Measurements from ENCODE around the gene HS6ST3.

DNA sequence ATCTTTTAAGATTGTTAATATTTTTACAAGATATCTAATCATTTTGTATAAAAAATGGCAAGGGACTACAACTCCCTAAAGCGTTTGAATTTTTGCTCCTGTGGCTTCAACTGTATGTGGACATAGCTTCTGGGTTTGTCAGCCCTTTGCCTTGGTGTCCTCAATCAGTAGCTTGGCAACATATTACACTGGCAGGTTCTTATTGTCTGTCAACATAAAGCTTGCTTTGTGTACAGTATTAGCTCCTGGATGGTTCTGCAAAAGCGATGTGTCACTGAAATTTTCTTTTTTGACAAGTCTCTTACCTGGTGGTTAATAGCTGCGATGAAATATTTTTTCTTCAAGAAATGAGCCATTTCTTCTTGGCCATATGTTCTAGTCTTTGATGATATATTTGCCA lies 190.0 kb downstream of the HS6ST3 start:
- TF ChIP-seq, protein P1, sequence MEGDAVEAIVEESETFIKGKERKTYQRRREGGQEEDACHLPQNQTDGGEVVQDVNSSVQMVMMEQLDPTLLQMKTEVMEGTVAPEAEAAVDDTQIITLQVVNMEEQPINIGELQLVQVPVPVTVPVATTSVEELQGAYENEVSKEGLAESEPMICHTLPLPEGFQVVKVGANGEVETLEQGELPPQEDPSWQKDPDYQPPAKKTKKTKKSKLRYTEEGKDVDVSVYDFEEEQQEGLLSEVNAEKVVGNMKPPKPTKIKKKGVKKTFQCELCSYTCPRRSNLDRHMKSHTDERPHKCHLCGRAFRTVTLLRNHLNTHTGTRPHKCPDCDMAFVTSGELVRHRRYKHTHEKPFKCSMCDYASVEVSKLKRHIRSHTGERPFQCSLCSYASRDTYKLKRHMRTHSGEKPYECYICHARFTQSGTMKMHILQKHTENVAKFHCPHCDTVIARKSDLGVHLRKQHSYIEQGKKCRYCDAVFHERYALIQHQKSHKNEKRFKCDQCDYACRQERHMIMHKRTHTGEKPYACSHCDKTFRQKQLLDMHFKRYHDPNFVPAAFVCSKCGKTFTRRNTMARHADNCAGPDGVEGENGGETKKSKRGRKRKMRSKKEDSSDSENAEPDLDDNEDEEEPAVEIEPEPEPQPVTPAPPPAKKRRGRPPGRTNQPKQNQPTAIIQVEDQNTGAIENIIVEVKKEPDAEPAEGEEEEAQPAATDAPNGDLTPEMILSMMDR (IDR thresholded peaks at IDR 0.05; ENCODE audit: low read depth, low read length, poor library complexity, severe bottlenecking): no peak
- TF ChIP-seq EZH2phosphoT487 (IDR thresholded peaks at IDR 0.05; ENCODE audit: borderline replicate concordance, low read length): no peak

Measured in DOHH2 (cell line).